LNCAP (cell line): ENCODE measurements around the gene ERBB3.

Experiments used
- CTCF ChIP-seq: fragments of 450-650 bp; IDR thresholded peaks from 2 replicates; pipeline ENCODE4 v1.5.1; 2017; ENCODE audit warnings: mild to moderate bottlenecking

The ERBB3 gene

DNA sequence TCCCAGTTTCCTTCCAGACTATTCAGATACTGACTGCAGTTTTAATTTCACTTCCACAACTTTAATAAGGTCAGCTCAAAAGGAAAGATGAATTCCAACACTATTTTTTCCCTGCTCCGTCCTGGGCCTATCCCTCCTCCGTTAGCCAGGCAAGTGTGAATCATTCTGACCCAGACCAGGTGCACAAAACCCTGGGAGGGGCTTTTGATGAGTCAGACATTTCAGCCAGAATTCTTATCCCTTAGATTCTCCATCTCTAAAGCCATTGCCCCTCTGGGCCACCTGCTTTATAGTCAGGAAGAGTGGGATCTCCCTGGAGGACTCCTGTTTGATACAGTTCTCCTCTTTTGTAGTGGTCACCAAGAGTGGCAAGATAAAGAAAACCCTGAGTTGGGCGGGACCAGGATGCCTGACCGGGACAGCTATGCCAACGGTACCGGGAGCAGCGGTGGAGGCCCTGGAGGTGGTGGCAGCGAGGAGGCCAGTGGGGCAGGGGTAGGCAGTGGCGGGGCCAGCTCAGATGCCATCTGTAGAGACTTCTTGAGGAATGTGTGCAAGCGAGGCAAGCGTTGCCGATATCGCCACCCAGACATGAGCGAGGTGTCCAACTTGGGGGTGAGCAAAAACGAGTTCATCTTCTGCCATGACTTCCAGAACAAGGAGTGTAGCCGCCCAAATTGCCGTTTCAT, 40.3 kb downstream of the ERBB3 start:
- no peak for TF ChIP-seq CTCF

DNA sequence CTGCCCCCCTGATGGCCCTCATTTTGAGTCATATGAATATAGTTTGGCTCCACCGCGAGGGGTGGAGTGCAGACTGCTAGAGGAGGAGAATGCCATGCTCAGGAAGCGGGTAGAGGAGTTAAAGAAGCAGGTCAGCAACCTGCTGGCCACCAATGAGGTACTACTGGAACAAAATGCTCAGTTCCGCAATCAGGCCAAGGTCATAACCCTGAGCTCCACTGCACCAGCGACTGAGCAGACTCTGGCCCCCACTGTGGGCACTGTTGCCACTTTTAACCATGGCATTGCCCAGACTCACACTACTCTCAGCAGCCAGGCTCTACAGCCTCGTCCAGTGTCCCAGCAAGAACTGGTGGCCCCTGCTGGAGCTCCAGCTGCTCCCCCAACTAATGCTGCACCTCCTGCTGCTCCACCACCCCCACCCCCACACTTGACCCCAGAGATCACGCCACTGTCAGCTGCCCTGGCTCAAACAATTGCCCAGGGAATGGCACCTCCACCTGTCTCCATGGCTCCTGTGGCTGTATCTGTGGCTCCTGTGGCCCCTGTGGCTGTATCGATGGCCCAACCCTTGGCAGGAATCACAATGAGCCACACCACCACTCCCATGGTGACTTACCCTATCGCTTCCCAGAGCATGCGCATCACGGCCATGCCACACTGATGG, 41.4 kb downstream of the ERBB3 start:
- TF ChIP-seq CTCF = no peak

GRCh38 chr12:56122637-56123036, 42.7 kb downstream of the ERBB3 start:
- TF ChIP-seq CTCF = no peak

DNA sequence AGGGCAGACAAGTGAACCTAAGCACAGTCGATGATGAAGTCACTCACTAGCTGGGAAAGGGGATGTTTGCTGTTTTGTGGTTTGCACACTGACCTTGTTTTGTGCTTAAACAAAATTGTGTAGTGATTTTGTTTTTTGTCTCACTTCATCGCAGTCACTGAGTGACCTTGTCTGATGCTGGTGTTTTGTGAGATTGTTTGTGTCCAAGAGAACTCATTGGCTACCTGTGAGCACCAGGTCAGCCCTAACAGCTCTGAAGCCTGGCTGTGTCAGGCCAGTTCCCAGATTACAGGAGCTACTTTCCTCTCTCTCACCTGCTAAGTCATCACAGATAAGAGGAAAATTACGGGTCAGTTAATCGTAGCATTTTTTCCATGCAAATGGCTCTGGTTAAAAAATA, 44.2 kb downstream of the ERBB3 start:
- no peak for TF ChIP-seq CTCF

GRCh38 chr12:56126732-56127239, 46.8 kb downstream of the ERBB3 start:
- no peak for TF ChIP-seq CTCF

DNA sequence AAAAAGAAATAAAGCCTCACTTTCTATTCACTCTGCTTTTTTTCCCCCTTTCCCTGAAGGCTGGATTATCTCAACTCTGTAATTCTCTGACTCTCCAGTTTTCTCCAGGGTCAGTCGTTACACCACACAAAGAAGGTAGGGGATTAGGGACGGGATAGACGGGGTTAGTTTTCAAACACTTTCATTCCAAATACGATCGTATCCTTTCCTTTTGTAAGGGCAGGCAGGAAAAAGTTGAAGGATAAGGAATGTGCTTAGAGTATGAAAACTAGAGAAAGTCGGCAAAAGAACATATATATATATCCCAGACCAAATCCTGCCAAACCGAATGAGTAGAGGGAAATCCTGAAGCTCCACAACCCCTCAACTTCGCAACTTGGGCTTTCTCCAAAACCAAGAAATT, 47.5 kb downstream of the ERBB3 start:
- no peak for TF ChIP-seq CTCF

- no peak for TF ChIP-seq CTCF
Observed at GRCh38 chr12:56127888-56128669, 48.1 kb downstream of the ERBB3 start, which contains the start of gene ESYT1. Gene ESYT1 (plus strand): TSS chr12:56128267. CDS start chr12:56128320, 53 bp downstream.
